Thoracic aorta (tissue), 2 donors: ENCODE measurements around the gene PLEKHF1. TPM values are rescaled to one million over a fixed set of nuclear protein-coding genes. Genes with fewer than 3 reads are reported as not detected.

Experiments
- ATAC-seq: fragments of 150-250 bp; one replicate; pipeline ENCODE4 v1.8.0; 2017; ENCODE audit warnings: low read depth; ENCODE audit not compliant: insufficient number of reproducible peaks, low FRiP score
- DNase-seq: peaks from one replicate; pipeline ENCODE4 v3.0.0-alpha.2; 2020; ENCODE audit warnings: low spot score
- H3K27ac ChIP-seq, 2 donors: fragments of 200-600 bp; sonication (generic); 1 replicate in 1 of 2; 2 replicates in 1 of 2; pipeline ENCODE4 v1.5.1; 2016; ENCODE audit warnings: mild to moderate bottlenecking in 2 of 2, moderate library complexity in 2 of 2
- H3K27me3 ChIP-seq: fragments of 200-600 bp; sonication (generic); replicated peaks from 2 replicates; pipeline ENCODE4 v1.6.0; 2016; ENCODE audit warnings: mild to moderate bottlenecking; ENCODE audit not compliant: insufficient read depth
- H3K36me3 ChIP-seq: fragments of 200-600 bp; sonication (generic); one replicate; pipeline ENCODE4 v1.5.1; 2016
- H3K4me1 ChIP-seq, 2 donors: fragments of 200-600 bp; sonication (generic); 1 replicate in 1 of 2; 2 replicates in 1 of 2; pipeline versions ENCODE4 v1.5.1 to v1.6.0; 2016; ENCODE audit warnings: low read depth in 2 of 2, mild to moderate bottlenecking in 1 of 2; ENCODE audit not compliant: control insufficient read depth in 1 of 2
- H3K4me3 ChIP-seq: fragments of 200-600 bp; sonication (generic); 2 replicates; pipeline ENCODE4 v1.5.1; 2016; ENCODE audit warnings: mild to moderate bottlenecking
- H3K9me3 ChIP-seq: fragments of 200-600 bp; sonication (generic); 2 replicates; pipeline ENCODE4 v1.5.1; 2016
- total RNA-seq, 2 donors: library from RNA; depleted of rRNA; stranded (reverse); fragments of >200 nt; gene quantifications; one replicate each; pipeline versions ENCODE4 v1.1.0 to v1.2.3, GENCODE V29; 2016
- TF ChIP-seq, protein P1 (sequence below): fragments of 200-600 bp; sonication (generic); IDR thresholded peaks from one replicate; pipeline ENCODE4 v1.5.1; 2019; ENCODE audit warnings: antibody characterized with exemption

Gene PLEKHF1
- total RNA-seq, 2 donors from 2014 or later = 21.4 to 56.2 TPM

DNA sequence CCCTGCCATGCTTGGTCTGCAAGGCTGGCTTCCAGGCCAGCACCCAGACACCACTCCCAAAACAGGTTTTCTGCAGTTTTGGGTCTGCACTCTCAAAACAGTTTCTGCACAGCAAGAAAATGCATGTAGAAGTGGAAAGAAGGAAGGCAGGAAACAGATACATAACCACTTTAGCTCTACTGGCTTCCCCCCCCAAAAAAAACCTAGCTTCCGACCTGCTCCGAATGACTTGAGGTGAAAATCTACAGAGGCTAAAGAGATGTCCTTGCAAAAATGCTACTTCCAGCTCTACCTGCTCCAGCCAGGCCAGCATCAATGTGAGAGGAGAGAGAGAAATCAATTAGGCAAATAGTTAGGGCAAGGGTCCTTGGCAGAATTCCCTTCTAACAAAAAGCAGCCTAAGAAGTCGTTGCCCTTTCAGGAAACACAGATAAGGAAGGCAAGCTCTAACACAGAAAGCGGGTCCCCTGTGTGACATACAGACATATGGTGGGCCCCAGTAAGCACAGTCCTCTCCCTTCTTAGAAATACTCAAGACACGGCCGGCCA lies 46.4 kb downstream of the PLEKHF1 start:
- Histone ChIP-seq H3K4me3 (no peak overlapping the region), H3K9me3 (no peaks in the 10 kb centered on the region), H3K27ac (no peak overlapping the region), H3K36me3 (peaks cover 3% of the 10 kb centered on the region), H3K27me3 (no peaks in the 10 kb centered on the region), H3K4me1 (peaks cover 20 to 48% of the 10 kb centered on the region in 2 donors)
- TF ChIP-seq, protein P1, sequence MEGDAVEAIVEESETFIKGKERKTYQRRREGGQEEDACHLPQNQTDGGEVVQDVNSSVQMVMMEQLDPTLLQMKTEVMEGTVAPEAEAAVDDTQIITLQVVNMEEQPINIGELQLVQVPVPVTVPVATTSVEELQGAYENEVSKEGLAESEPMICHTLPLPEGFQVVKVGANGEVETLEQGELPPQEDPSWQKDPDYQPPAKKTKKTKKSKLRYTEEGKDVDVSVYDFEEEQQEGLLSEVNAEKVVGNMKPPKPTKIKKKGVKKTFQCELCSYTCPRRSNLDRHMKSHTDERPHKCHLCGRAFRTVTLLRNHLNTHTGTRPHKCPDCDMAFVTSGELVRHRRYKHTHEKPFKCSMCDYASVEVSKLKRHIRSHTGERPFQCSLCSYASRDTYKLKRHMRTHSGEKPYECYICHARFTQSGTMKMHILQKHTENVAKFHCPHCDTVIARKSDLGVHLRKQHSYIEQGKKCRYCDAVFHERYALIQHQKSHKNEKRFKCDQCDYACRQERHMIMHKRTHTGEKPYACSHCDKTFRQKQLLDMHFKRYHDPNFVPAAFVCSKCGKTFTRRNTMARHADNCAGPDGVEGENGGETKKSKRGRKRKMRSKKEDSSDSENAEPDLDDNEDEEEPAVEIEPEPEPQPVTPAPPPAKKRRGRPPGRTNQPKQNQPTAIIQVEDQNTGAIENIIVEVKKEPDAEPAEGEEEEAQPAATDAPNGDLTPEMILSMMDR = no peak
- ATAC-seq (no peak), DNase-seq (no peak)

DNA sequence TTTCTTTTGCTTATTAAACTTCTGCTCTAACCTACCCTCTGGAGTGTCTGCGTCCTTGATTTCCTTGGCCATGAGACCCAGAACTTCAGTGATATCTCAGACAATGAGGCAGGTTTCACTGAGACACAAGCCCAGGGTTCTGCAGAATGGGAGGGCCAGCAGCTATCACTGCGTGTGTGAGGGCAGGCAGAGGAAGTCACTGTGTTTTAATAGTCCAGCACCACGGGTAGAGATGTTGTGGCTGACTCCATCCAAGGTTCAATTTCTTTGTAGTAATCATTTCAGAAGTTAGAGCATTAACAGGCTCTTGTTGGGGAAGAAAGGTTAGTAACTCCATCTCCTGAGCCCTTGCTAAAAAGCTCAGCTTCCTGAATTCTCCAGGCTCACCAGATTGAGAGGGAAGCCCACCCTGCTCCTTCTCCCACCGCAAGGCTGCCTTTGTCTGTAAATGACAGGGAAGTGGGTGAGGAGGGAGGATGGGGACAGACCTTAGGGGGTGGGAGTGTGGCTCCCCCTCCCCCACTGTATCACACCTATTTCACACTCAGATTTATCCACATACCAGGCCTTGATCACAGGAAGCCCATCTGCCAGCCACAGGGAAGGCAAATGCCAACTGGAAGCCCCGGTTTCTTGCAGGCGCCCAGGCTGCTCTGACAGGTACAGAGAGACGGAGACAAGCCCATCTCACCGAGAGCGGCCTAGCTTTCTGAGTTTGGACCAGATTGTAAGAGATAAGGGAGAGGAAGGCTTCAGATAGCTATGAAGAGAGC lies 47.7 kb downstream of the PLEKHF1 start:
- TF ChIP-seq, protein P1 = no peak
- Histone ChIP-seq H3K4me3 (peak overlapping the region; percentile 100), H3K27me3 (no peaks in the 10 kb centered on the region), H3K36me3 (no peaks in the 10 kb centered on the region), H3K4me1 (peaks cover 20 to 52% of the 10 kb centered on the region in 2 donors), H3K27ac (no peak overlapping the region), H3K9me3 (no peaks in the 10 kb centered on the region)
- DNase-seq (no peak), ATAC-seq (no peak)

DNA sequence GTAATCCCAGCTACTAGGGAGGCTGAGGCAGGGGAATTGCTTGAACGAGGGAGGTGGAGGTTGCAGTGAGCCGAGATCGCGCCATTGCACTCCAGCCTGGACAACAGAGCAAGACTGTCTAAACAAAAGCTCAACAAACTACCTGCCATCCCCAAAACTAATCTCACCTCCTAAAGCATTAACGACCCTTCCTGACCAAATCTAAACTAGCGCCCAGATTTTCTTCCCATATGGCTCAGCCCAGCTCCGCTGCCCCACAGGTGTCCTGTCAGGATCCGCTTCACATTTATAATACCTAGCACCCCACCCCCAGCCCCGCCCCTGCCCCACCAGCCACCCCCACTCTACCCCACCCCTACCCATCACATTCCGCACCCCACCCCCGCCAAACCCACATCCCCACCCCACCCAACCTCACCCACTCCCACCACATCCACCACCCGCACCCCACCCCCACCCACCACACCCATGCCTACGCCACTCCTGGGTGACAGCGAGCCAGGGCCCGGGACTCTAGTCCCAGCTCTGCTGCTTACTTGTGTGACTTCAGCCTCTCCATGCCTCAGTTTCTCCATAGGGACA lies 49.2 kb downstream of the PLEKHF1 start:
- ATAC-seq = no peak

DNA sequence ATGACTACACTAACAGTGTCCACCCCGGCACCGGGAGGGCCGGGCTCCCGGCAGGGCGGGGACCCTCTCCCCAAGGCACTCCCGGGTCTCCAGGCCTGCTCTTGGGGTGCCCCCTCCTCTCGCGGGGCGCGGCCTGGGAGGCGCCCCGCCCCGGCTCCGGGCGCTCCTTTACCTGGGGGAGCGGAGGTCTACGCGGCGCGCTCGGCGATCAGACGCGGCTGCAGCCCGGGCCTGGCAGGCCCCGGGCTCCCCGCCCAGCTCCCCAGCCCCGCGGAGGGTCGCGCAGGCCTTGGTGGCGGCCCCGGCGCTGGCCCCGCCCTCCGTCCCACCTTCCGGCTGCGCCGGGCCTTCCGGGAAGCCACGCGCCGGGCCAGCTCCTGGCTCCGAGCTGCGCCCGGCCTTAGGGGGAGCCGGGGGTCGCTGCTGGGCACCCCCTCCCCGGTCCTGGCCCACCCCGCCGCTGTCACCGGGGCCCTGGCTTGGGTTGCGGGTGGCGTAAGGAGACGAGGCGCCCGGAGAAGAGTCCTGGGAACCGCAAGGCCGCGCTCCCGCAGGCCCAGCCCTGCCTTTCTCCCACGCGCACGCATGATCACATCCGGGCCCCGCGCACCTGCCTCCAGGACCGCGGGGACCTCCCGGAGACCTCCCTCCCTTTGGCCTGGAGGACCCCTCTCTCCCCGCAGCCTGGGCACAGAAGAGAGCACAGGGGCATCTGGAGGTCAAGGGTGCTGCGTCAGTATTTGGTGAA lies 49.9 kb downstream of the PLEKHF1 start, which contains the start of gene C19orf12:
Gene C19orf12 (minus strand): TSS at position 309 of the 748 bp plus-strand sequence. CDS start 6,848 bp downstream, outside the sequence.
- DNase-seq = no peak
- peaks cover 20 to 39% of the 10 kb centered on the region in 2 donors for H3K4me1 ChIP-seq
- no peaks in the 10 kb centered on the region for H3K36me3 ChIP-seq
- TF ChIP-seq, protein P1 = no peak
- peak within 1 kb of the TSS; percentile 100 for H3K4me3 ChIP-seq
- peak; percentile 57 for ATAC-seq
- no peaks in the 10 kb centered on the region for H3K9me3 ChIP-seq
- H3K27ac ChIP-seq = peak within 1 kb of the TSS; percentile 90 to 95
- H3K27me3 ChIP-seq = no peaks in the 10 kb centered on the region

More for the DNA sequence above, 49.2 kb downstream of the PLEKHF1 start:
- TF ChIP-seq, protein P1 = no peak
- H3K27me3 ChIP-seq = no peaks in the 10 kb centered on the region
- no peak for DNase-seq
- peaks cover 20 to 39% of the 10 kb centered on the region in 2 donors for H3K4me1 ChIP-seq
- H3K36me3 ChIP-seq = no peaks in the 10 kb centered on the region
- H3K9me3 ChIP-seq = no peaks in the 10 kb centered on the region
- peak overlapping the region; percentile 90 to 95 for H3K27ac ChIP-seq
- peak overlapping the region; percentile 100 for H3K4me3 ChIP-seq
